COLO668 (cell line): ENCODE data around the gene CADM2.

ENCODE experiments used
- DNase-seq: peaks from one replicate; lab custom pipeline; 2025; ENCODE audit not compliant: unreplicated experiment; lab: John Stamatoyannopoulos, UW

Gene CADM2

GRCh38 chr3:85304360-85304964, 345.7 kb downstream of the CADM2 start:
- no peak for DNase-seq

- DNase-seq: no peak
Observed at GRCh38 chr3:85312331-85312730, 353.5 kb downstream of the CADM2 start.

- DNase-seq: no peak
Observed at GRCh38 chr3:85313380-85313779, 354.6 kb downstream of the CADM2 start.

GRCh38 chr3:85316252-85316651, 357.5 kb downstream of the CADM2 start:
- DNase-seq: no peak

GRCh38 chr3:85321892-85322291, 363.1 kb downstream of the CADM2 start:
- DNase-seq: no peak

GRCh38 chr3:85330071-85330470, 371.3 kb downstream of the CADM2 start:
- DNase-seq: no peak

- DNase-seq: no peak
Observed at GRCh38 chr3:85337895-85338294, 379.1 kb downstream of the CADM2 start.

- no peak for DNase-seq
Observed at GRCh38 chr3:85342915-85343314, 384.1 kb downstream of the CADM2 start.

- no peak for DNase-seq
Observed at GRCh38 chr3:85355572-85355971, 396.8 kb downstream of the CADM2 start.

- DNase-seq: peak; percentile 23
Observed at GRCh38 chr3:85360742-85361387, 402.1 kb downstream of the CADM2 start.

GRCh38 chr3:85364296-85364909, 405.6 kb downstream of the CADM2 start:
- DNase-seq: no peak

GRCh38 chr3:85370341-85370740, 411.6 kb downstream of the CADM2 start:
- DNase-seq: no peak

- DNase-seq: no peak
Observed at GRCh38 chr3:85376131-85376530, 417.3 kb downstream of the CADM2 start.

GRCh38 chr3:85377115-85377514, 418.3 kb downstream of the CADM2 start:
- no peak for DNase-seq

GRCh38 chr3:85384372-85384771, 425.6 kb downstream of the CADM2 start:
- no peak for DNase-seq

- DNase-seq: no peak
Observed at GRCh38 chr3:85387913-85388505, 429.2 kb downstream of the CADM2 start.

GRCh38 chr3:85394424-85394823, 435.6 kb downstream of the CADM2 start:
- no peak for DNase-seq

GRCh38 chr3:85397434-85397833, 438.6 kb downstream of the CADM2 start:
- DNase-seq: no peak

- DNase-seq: no peak
Observed at GRCh38 chr3:85426121-85426520, 467.3 kb downstream of the CADM2 start.

GRCh38 chr3:85427467-85427866, 468.7 kb downstream of the CADM2 start:
- DNase-seq: no peak

- no peak for DNase-seq
Observed at GRCh38 chr3:85432081-85432480, 473.3 kb downstream of the CADM2 start.

GRCh38 chr3:85433319-85433718, 474.5 kb downstream of the CADM2 start:
- DNase-seq: no peak
